Skin of body (tissue), 3 donors: ENCODE measurements around the gene HOATZ. TPM values are rescaled to one million over a fixed set of nuclear protein-coding genes. Genes with fewer than 3 reads are reported as not detected.

Experiments
- DNase-seq: peaks from one replicate; lab custom pipeline; 2025; lab: John Stamatoyannopoulos, UW
- small RNA-seq: library from RNA; depleted of rRNA; stranded (forward); fragments of <200 nt; gene quantifications from one replicate; pipeline ENCODE3, GENCODE V24; 2014; ENCODE audit warnings: low replicate concordance
- total RNA-seq: library from RNA; depleted of rRNA; stranded (reverse); fragments of >200 nt; gene quantifications from one replicate; pipeline ENCODE4 v1.2.3, GENCODE V29; 2014

The HOATZ gene
- total RNA-seq, 1 donor from 2014 or later, result not detected

DNA sequence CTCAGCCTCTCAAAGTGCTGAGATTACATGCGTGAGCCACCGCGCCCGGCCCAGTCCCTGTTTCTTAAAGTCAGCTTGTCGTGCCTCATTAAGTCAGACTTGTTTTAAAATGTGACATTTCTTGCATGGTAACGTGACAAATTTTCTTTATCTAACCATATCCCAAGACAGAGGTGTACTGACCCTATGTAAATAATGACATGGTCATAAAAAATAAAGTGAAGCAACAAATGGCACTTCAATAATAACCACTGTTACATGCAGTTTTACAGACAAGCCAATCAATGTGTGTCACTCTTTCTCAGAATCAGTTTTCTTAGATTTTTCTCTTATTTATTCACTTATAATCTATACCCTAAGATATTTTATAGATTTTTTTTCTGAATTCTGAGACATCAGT, 61.2 kb downstream of the HOATZ start:
- DNase-seq, result no peak

GRCh38 chr11:111577821-111578220, 63.2 kb downstream of the HOATZ start:
- no peak for DNase-seq

GRCh38 chr11:111581341-111581740, 66.8 kb downstream of the HOATZ start:
- DNase-seq, result no peak

- no peak for DNase-seq
Measured at GRCh38 chr11:111582163-111582562, 67.6 kb downstream of the HOATZ start.

DNA sequence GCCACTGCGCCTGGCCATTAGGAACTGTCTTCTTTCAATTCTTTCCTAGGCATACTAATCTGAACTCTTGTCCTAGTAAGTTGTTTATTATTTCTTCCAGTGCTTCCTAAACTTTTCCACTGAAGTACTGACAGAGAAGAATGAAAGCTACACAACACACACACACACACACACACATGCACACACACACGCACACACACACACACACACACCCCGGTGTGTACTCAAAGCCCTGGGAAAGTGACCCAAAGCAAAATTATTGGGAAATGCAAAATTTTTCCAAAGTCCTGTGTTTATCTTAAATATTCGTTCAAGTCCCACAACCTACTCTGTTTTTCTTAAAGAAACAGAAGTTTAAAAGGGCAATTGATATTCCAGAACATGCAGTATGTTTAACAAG, 68.3 kb downstream of the HOATZ start:
- no peak for DNase-seq

- no peak for DNase-seq
Measured at GRCh38 chr11:111585371-111585770, 70.8 kb downstream of the HOATZ start.

DNA sequence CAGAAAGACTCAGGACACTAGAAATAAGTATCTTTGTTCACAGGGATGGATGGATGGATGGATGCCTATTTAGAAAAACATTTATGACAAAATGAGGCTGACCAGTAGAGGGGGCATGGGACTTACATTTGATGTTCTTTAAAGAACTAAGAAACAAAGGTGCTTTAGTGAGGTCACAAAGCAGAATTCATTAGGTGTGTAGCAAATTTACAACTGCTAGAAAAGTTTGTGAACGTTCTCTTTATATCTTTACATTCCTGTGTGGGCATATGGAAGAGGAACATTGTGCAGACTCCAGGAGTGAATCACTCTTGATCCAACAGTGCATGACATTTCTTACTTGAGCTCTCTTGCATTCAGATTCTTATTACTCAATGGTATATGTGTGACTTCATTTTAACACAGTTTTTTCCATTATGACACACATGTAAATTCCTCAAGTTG, 71.8 kb downstream of the HOATZ start:
- DNase-seq, result no peak

Small RNA genes lying within 50 kb of the gene (small RNA-seq; reads per million reads assigned to genes)
- 0.62 reads per million, percentile 69 among the genes with 10 or more reads in this experiment for gene MIR34B
- gene MIR34C, result 4.5 reads per million, percentile 90 among the genes with 10 or more reads in this experiment

Other genes starting within 250 kb of the HOATZ start
- 1.4 TPM for gene POU2AF3, start 216.2 kb upstream of the HOATZ start, total RNA-seq
- 0.10 TPM for gene POU2AF1, start 135.5 kb upstream of the HOATZ start, total RNA-seq
- gene BTG4, start 2.4 kb upstream of the HOATZ start, total RNA-seq, result not detected
- 9.6 TPM for gene LAYN, start 25.9 kb downstream of the HOATZ start, total RNA-seq
- gene SIK2, start 87.7 kb downstream of the HOATZ start, total RNA-seq, result 20.7 TPM